Mammary epithelial cell (primary cell): Measurements from ENCODE around the gene RPTOR.

Experiments
- EZH2 ChIP-seq: IDR thresholded peaks from 2 replicates; pipeline ENCODE4 v1.6.1; 2012; ENCODE audit warnings: low read length, inconsistent platforms, borderline replicate concordance
- TF ChIP-seq, protein P1 (sequence below), 2 donors: IDR thresholded peaks in 1 of 2; conservative IDR thresholded peaks in 1 of 2; 2 replicates each; pipeline ENCODE4 v1.5.1; 2011 to 2012; ENCODE audit warnings: inconsistent platforms in 2 of 2, low read length in 2 of 2, mild to moderate bottlenecking in 2 of 2, control low read depth in 1 of 2, low read depth in 1 of 2; ENCODE audit not compliant: insufficient read depth in 1 of 2; ENCODE audit errors: extremely low read depth in 1 of 2

DNA sequence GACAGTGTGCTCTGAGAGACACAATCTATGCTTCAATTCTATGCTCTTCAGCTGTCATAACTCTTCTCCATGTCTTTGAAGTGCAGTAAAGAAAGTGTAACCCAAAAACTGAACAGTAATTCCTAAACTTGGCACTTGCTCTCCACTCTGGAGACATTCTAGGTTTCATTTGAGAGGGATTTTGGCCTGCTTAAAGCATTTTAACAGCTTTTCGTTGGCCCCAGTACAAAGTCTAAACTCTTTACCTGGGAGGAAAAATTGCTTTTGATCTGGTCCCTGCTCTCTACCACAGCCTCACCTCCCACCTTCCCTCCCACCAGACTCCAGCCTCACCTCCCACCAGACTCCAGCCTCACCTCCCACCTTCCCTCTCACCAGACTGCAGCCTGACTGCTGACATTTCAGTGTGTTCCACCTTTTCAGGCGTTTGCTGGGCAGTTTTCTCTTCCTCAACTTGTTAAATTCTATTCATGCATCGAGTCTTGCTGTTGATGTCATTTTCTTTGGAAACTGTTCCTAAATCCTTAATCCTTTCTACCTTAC lies 132.6 kb downstream of the RPTOR start:
- TF ChIP-seq, protein P1, sequence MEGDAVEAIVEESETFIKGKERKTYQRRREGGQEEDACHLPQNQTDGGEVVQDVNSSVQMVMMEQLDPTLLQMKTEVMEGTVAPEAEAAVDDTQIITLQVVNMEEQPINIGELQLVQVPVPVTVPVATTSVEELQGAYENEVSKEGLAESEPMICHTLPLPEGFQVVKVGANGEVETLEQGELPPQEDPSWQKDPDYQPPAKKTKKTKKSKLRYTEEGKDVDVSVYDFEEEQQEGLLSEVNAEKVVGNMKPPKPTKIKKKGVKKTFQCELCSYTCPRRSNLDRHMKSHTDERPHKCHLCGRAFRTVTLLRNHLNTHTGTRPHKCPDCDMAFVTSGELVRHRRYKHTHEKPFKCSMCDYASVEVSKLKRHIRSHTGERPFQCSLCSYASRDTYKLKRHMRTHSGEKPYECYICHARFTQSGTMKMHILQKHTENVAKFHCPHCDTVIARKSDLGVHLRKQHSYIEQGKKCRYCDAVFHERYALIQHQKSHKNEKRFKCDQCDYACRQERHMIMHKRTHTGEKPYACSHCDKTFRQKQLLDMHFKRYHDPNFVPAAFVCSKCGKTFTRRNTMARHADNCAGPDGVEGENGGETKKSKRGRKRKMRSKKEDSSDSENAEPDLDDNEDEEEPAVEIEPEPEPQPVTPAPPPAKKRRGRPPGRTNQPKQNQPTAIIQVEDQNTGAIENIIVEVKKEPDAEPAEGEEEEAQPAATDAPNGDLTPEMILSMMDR (conservative IDR thresholded peaks at IDR 0.05 in 1 of 2, IDR thresholded peaks at IDR 0.05 in 1 of 2; ENCODE audit: extremely low read depth in 1 of 2, insufficient read depth in 1 of 2, low read depth in 1 of 2, low read length in 2 of 2), result no peak
- no peak for TF ChIP-seq EZH2
